HEK293 (cell line): ENCODE data around the gene MSLN.

Experiments used
- CTCF ChIP-seq: fragments of 450-650 bp; formaldehyde crosslinking; IDR thresholded peaks from 2 replicates; pipeline ENCODE4 v1.5.1; 2016; ENCODE audit warnings: missing biosample characterization, missing genetic modification characterization
- KLF1 ChIP-seq: fragments of 450-650 bp; formaldehyde crosslinking; IDR thresholded peaks from 2 replicates; pipeline ENCODE4 v1.5.1; 2016; ENCODE audit warnings: missing biosample characterization, missing genetic modification characterization
- MEIS1 ChIP-seq: sonication (generic); formaldehyde crosslinking; IDR thresholded peaks from 2 replicates; pipeline ENCODE4 v1.8.1; 2022; ENCODE audit warnings: missing genetic modification reagents, mild to moderate bottlenecking, borderline replicate concordance
- ZBTB26 ChIP-seq: fragments of 450-650 bp; formaldehyde crosslinking; optimal IDR thresholded peaks from 2 replicates; pipeline ENCODE3; 2016; ENCODE audit warnings: missing biosample characterization, mild to moderate bottlenecking, missing genetic modification characterization
- ZNF121 ChIP-seq: fragments of 450-650 bp; formaldehyde crosslinking; IDR thresholded peaks from 2 replicates; pipeline ENCODE4 v1.5.1; 2016; ENCODE audit warnings: missing biosample characterization, missing genetic modification characterization
- ZNF132 ChIP-seq: fragments of 450-650 bp; formaldehyde crosslinking; IDR thresholded peaks from 2 replicates; pipeline ENCODE4 v1.5.1; 2017; ENCODE audit warnings: missing biosample characterization, missing genetic modification characterization, borderline replicate concordance
- ZNF354C ChIP-seq: fragments of 450-650 bp; formaldehyde crosslinking; IDR thresholded peaks from 2 replicates; pipeline ENCODE4 v1.5.1; 2016; ENCODE audit warnings: missing biosample characterization, missing genetic modification characterization, low read depth, borderline replicate concordance
- ZNF521 ChIP-seq: fragments of 450-650 bp; formaldehyde crosslinking; IDR thresholded peaks from 2 replicates; pipeline ENCODE4 v1.5.1; 2017; ENCODE audit warnings: missing biosample characterization, mild to moderate bottlenecking, missing genetic modification characterization
- ZNF639 ChIP-seq: fragments of 450-650 bp; formaldehyde crosslinking; IDR thresholded peaks from 2 replicates; pipeline ENCODE4 v1.5.1; 2016; ENCODE audit warnings: missing biosample characterization, missing genetic modification characterization
- ZNF654 ChIP-seq: fragments of 450-650 bp; formaldehyde crosslinking; IDR thresholded peaks from 2 replicates; pipeline ENCODE4 v1.5.1; 2016; ENCODE audit warnings: low read depth, missing biosample characterization, missing genetic modification characterization
- ZNF76 ChIP-seq: fragments of 450-650 bp; formaldehyde crosslinking; IDR thresholded peaks from 2 replicates; pipeline ENCODE4; 2016; ENCODE audit warnings: low read depth, missing biosample characterization, missing genetic modification characterization, borderline replicate concordance
- ZNF843 ChIP-seq: fragments of 450-650 bp; formaldehyde crosslinking; IDR thresholded peaks from 2 replicates; pipeline ENCODE4 v1.5.1; 2016; ENCODE audit warnings: missing biosample characterization, missing genetic modification characterization
- TF ChIP-seq, protein P1 (sequence below): fragments of 450-650 bp; formaldehyde crosslinking; IDR thresholded peaks from 2 replicates; pipeline ENCODE4 v1.5.1; 2016; ENCODE audit warnings: missing biosample characterization, missing genetic modification characterization

- no peak for TF ChIP-seq ZNF121 (tag by site-specific recombination)
- TF ChIP-seq CTCF (tag by site-specific recombination): no peak
- no peak for TF ChIP-seq KLF1 (tag by site-specific recombination)
- TF ChIP-seq ZBTB26 (tag by site-specific recombination): no peak
- TF ChIP-seq ZNF843 (tag by site-specific recombination): no peak
- TF ChIP-seq ZNF654: no peak
- TF ChIP-seq ZNF639 (tag by site-specific recombination): no peak
- no peak; the same call in 1 of the 2 replicates for TF ChIP-seq ZNF76 (tag by site-specific recombination)
- no peak for TF ChIP-seq MEIS1
- TF ChIP-seq ZNF521 (tag by site-specific recombination): no peak
- TF ChIP-seq, protein P1, sequence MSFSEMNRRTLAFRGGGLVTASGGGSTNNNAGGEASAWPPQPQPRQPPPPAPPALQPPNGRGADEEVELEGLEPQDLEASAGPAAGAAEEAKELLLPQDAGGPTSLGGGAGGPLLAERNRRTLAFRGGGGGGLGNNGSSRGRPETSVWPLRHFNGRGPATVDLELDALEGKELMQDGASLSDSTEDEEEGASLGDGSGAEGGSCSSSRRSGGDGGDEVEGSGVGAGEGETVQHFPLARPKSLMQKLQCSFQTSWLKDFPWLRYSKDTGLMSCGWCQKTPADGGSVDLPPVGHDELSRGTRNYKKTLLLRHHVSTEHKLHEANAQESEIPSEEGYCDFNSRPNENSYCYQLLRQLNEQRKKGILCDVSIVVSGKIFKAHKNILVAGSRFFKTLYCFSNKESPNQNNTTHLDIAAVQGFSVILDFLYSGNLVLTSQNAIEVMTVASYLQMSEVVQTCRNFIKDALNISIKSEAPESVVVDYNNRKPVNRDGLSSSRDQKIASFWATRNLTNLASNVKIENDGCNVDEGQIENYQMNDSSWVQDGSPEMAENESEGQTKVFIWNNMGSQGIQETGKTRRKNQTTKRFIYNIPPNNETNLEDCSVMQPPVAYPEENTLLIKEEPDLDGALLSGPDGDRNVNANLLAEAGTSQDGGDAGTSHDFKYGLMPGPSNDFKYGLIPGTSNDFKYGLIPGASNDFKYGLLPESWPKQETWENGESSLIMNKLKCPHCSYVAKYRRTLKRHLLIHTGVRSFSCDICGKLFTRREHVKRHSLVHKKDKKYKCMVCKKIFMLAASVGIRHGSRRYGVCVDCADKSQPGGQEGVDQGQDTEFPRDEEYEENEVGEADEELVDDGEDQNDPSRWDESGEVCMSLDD (tag by site-specific recombination): no peak
- TF ChIP-seq ZNF132 (tag by site-specific recombination): no peak
- TF ChIP-seq ZNF354C (tag by site-specific recombination): no peak
These were observed 44.4 kb upstream of the MSLN start for GRCh38 chr16:716200-716568.
